Measurements from ENCODE around the gene EME2.

Gene EME2

DNA sequence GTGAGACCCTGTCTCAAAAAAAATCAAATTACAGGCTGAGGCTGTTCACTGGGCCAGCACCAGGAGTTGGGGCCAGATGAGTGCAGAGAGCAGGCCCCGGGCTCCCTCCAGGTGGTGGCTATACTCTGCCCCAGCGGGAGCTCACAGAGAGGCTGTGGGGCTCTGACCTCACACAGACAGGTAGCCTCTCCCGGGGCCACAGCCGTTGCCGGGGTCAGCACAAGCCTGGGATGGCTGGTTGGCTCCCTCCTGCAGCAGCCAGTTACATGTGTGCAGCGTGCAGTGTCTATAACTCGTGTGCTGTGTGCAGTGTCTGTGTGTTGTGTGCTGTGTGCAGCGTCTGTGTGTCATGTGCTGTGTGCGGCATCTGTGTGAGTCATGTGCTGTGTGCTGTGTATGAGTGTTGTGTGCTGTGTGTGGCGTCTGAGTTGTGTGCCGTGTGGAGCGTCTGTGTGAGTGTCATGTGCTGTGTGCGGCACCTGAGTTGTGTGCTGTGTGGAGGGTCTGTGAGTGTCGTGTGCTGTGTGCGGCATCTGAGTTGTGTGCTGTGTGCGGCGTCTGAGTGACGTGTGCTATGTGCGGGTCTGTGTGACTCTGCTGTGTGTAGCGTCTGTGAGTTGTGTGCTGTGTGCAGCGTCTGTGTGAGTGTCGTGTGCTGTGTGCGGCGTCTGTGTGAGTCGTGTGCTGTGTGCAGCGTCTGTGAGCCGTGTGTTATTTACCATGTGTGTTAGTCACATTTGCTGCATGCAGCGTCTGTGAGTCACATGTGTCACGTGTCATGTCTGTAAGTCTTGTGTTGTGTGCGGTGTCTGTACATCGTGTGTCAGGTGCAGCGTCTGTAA, 45.7 kb upstream of the EME2 start:
- Histone ChIP-seq H3K36me3 (ENCODE audit: insufficient read depth, low read length) (peaks cover 54% of the 10 kb centered on the region), H3K27me3 (ENCODE audit: insufficient read depth, low read length, poor library complexity) (no peaks in the 10 kb centered on the region), H3K4me1 (ENCODE audit: insufficient read depth, low read length) (peaks cover 15% of the 10 kb centered on the region), H3K4me2 (ENCODE audit: insufficient read depth, low read length) (no peak overlapping the region), H3K79me2 (ENCODE audit: insufficient read depth, low read length) (peaks cover 24% of the 10 kb centered on the region), H4K20me1 (ENCODE audit: insufficient read depth, low read length) (peaks cover 35% of the 10 kb centered on the region), H3K9ac (ENCODE audit: low read depth, low read length) (no peak overlapping the region), H2AFZ (ENCODE audit: low read depth, low read length) (no peak overlapping the region), H3K4me3 (ENCODE audit: low read depth in 1 of 2, low read length in 2 of 2) (no peak overlapping the region), H3K9me3 (ENCODE audit: insufficient read depth, low read length, severe bottlenecking) (no peaks in the 10 kb centered on the region), H3K27ac (ENCODE audit: low read length) (no peak overlapping the region)
- TF ChIP-seq, protein P1, sequence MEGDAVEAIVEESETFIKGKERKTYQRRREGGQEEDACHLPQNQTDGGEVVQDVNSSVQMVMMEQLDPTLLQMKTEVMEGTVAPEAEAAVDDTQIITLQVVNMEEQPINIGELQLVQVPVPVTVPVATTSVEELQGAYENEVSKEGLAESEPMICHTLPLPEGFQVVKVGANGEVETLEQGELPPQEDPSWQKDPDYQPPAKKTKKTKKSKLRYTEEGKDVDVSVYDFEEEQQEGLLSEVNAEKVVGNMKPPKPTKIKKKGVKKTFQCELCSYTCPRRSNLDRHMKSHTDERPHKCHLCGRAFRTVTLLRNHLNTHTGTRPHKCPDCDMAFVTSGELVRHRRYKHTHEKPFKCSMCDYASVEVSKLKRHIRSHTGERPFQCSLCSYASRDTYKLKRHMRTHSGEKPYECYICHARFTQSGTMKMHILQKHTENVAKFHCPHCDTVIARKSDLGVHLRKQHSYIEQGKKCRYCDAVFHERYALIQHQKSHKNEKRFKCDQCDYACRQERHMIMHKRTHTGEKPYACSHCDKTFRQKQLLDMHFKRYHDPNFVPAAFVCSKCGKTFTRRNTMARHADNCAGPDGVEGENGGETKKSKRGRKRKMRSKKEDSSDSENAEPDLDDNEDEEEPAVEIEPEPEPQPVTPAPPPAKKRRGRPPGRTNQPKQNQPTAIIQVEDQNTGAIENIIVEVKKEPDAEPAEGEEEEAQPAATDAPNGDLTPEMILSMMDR (IDR thresholded peaks at IDR 0.05; ENCODE audit: borderline replicate concordance, extremely low read depth, low read length, poor library complexity, severe bottlenecking): no peak
- no peak for TF ChIP-seq EZH2 (IDR thresholded peaks at IDR 0.05; ENCODE audit: borderline replicate concordance, low read depth, low read length, severe bottlenecking)
- ATAC-seq (ENCODE audit: insufficient read depth, low read depth) (no peak), DNase-seq (no peak)

DNA sequence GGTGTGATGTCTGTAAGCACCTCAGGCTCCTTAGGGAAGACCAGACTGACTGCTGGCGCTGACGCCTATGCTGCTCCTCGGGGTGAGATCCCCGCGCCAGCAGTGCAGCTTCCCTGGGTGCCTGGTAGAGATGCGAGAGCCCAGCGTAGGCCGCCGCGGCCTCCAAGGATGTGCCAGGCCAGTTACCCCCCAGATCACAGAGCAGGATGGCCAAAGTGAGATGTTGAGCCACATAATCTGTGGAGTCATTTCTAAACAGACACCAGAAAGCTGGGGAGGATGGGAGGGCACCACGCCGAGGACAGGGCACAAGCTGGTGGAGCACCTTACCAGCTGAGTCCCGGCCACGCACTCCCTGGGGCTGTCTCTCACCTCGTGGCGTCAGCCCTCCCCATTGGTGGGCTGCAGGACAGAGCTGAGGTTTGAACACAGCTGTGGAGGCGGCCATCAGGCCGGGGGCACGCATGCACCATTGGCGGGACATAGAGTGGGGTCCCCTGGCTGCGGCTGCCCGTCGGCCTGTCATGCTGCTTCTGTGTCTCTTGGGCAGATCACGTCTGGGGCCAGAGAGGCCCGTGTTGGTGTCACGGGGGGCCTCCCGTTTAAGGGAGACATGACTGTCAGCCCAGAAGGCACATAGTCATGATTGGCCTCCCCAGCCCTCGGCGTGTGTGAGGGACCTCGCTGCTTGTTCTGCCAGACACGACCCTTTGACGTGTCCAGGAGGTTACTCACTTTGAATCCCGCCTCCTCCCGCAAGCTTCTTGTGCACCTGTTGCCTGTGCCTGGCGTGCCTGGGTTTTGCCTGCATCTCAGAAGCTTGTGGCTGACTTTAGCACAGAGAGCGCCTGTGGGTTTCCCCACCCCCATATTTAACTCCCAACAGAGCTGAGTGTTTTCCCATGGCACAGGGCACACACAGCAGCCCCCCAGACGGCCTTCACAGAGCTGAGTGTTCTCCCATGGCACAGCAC, 44.7 kb upstream of the EME2 start:
- Histone ChIP-seq H3K4me2 (ENCODE audit: insufficient read depth, low read length) (no peak overlapping the region), H3K27me3 (ENCODE audit: insufficient read depth, low read length, poor library complexity) (no peaks in the 10 kb centered on the region), H3K9ac (ENCODE audit: low read depth, low read length) (no peak overlapping the region), H3K27ac (ENCODE audit: low read length) (no peak overlapping the region), H3K79me2 (ENCODE audit: insufficient read depth, low read length) (peaks cover 24% of the 10 kb centered on the region), H3K9me3 (ENCODE audit: insufficient read depth, low read length, severe bottlenecking) (no peaks in the 10 kb centered on the region), H4K20me1 (ENCODE audit: insufficient read depth, low read length) (peaks cover 35% of the 10 kb centered on the region), H2AFZ (ENCODE audit: low read depth, low read length) (no peak overlapping the region), H3K4me1 (ENCODE audit: insufficient read depth, low read length) (peaks cover 5% of the 10 kb centered on the region), H3K4me3 (ENCODE audit: low read depth in 1 of 2, low read length in 2 of 2) (no peak overlapping the region), H3K36me3 (ENCODE audit: insufficient read depth, low read length) (peaks cover 64% of the 10 kb centered on the region)
- TF ChIP-seq, protein P1 (IDR thresholded peaks at IDR 0.05; ENCODE audit: borderline replicate concordance, extremely low read depth, low read length, poor library complexity, severe bottlenecking): no peak
- TF ChIP-seq EZH2 (IDR thresholded peaks at IDR 0.05; ENCODE audit: borderline replicate concordance, low read depth, low read length, severe bottlenecking): no peak
- DNase-seq (no peak), ATAC-seq (ENCODE audit: insufficient read depth, low read depth) (no peak)

DNA sequence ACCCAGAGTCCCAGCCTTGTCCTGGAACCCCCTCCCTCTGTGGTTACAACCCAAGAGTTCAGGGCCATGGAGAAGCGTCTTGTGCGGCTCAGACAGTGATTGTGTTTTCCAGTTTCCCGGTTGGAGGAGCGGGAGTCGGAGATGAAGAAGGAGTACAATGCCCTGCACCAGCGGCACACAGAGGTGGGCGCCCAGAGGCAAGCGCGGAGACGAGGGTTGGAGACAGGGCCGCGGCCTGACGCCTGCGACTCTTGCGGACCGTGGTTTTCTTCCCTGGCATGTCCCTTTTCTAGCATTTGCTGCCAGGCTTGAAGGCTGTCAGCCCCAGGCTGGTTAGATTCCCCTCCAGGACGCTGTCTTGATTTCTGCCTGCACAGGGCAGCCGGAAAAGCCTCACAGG, 43.6 kb upstream of the EME2 start:
- Histone ChIP-seq H3K9me3 (ENCODE audit: insufficient read depth, low read length, severe bottlenecking) (no peaks in the 10 kb centered on the region), H3K36me3 (ENCODE audit: insufficient read depth, low read length) (peaks cover 72% of the 10 kb centered on the region), H3K27me3 (ENCODE audit: insufficient read depth, low read length, poor library complexity) (no peaks in the 10 kb centered on the region), H3K79me2 (ENCODE audit: insufficient read depth, low read length) (peaks cover 13% of the 10 kb centered on the region), H3K4me1 (ENCODE audit: insufficient read depth, low read length) (no peaks in the 10 kb centered on the region), H3K9ac (ENCODE audit: low read depth, low read length) (no peak overlapping the region), H4K20me1 (ENCODE audit: insufficient read depth, low read length) (peaks cover 26% of the 10 kb centered on the region), H2AFZ (ENCODE audit: low read depth, low read length) (no peak overlapping the region), H3K27ac (ENCODE audit: low read length) (no peak overlapping the region), H3K4me2 (ENCODE audit: insufficient read depth, low read length) (no peak overlapping the region), H3K4me3 (ENCODE audit: low read depth in 1 of 2, low read length in 2 of 2) (no peak overlapping the region)
- no peak for ATAC-seq (ENCODE audit: insufficient read depth, low read depth)
- no peak for DNase-seq
- TF ChIP-seq, protein P1 (IDR thresholded peaks at IDR 0.05; ENCODE audit: borderline replicate concordance, extremely low read depth, low read length, poor library complexity, severe bottlenecking): no peak
- no peak for TF ChIP-seq EZH2 (IDR thresholded peaks at IDR 0.05; ENCODE audit: borderline replicate concordance, low read depth, low read length, severe bottlenecking)
